Measurements from ENCODE around the gene BRDT. TPM values are rescaled to one million over a fixed set of nuclear protein-coding genes. Genes with fewer than 3 reads are reported as not detected.

BRDT gene
- total and polyA plus RNA-seq, 4 donors = 0.15 TPM; not detected in 3

- no peaks in the 10 kb centered on the region for H3K36me3 ChIP-seq (ENCODE audit: control insufficient read depth in 4 of 4, insufficient read depth in 4 of 4, low read length in 4 of 4)
- TF ChIP-seq CTCF (IDR thresholded peaks at IDR 0.05; ENCODE audit: control extremely low read depth, extremely low read depth) = no peak
- no peak overlapping the region for H3K27ac ChIP-seq (ENCODE audit: low read depth in 1 of 2, low read length in 1 of 2)
- no peak overlapping the region for H3K4me3 ChIP-seq
- H3K9me3 ChIP-seq (ENCODE audit: control insufficient read depth in 4 of 4, insufficient read depth in 3 of 4, low read length in 3 of 4) = no peaks in the 10 kb centered on the region
- H3K4me1 ChIP-seq (ENCODE audit: control insufficient read depth in 5 of 5, insufficient read depth in 5 of 5, low read length in 5 of 5) = peaks cover 0 to 3% (median 0%) of the 10 kb centered on the region in 5 donors
- ATAC-seq (ENCODE audit: insufficient read depth, low FRiP score) (no peak), DNase-seq (peak in 2 of 3 donors; percentile 5 to 12)
- H3K9ac ChIP-seq (ENCODE audit: insufficient read depth in 1 of 2, low read length in 2 of 2) = no peak overlapping the region
- no peaks in the 10 kb centered on the region for H3K27me3 ChIP-seq (ENCODE audit: control insufficient read depth in 3 of 3, insufficient read depth in 3 of 3, low read length in 2 of 3)
- WGBS, 2 donors = 80 to 87% methylated on average over 5 of the region's 5 CpGs
Measured at GRCh38 chr1:91958926-91959325, 9.7 kb downstream of the BRDT start.

DNA sequence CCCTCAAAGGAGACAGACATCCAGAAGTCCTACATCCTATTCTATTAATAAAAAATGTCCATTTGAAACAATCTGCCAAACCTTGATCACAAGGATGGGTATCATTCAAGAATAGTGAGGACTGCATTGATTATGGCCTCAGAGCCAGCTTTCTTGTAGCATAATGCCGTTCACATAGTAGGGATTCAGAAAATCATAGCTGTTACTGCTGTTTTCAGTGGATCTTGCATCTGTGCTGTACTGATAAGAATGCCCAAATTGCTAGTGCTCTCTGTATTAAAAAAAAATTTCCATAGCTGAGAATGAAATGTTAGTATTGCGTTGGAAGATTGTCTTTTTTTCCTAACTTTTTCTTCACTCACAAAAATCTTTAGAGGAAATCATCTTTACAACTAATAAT is 19.1 kb downstream of the BRDT start:
- DNase-seq (no peak), ATAC-seq (ENCODE audit: insufficient read depth, low FRiP score) (no peak)
- Histone ChIP-seq H3K4me1 (ENCODE audit: control insufficient read depth in 5 of 5, insufficient read depth in 5 of 5, low read length in 5 of 5) (no peaks in the 10 kb centered on the region), H3K4me3 (no peak overlapping the region), H3K36me3 (ENCODE audit: control insufficient read depth in 4 of 4, insufficient read depth in 4 of 4, low read length in 4 of 4) (no peaks in the 10 kb centered on the region), H3K27ac (ENCODE audit: low read depth in 1 of 2, low read length in 1 of 2) (no peak overlapping the region), H3K9me3 (ENCODE audit: control insufficient read depth in 4 of 4, insufficient read depth in 3 of 4, low read length in 3 of 4) (no peaks in the 10 kb centered on the region), H3K27me3 (ENCODE audit: control insufficient read depth in 3 of 3, insufficient read depth in 3 of 3, low read length in 2 of 3) (no peaks in the 10 kb centered on the region), H3K9ac (ENCODE audit: insufficient read depth in 1 of 2, low read length in 2 of 2) (no peak overlapping the region)
- TF ChIP-seq CTCF (IDR thresholded peaks at IDR 0.05; ENCODE audit: control extremely low read depth, extremely low read depth) = no peak
- WGBS, 2 donors = 90 to 94% methylated on average over 2 of the region's 2 CpGs

DNA sequence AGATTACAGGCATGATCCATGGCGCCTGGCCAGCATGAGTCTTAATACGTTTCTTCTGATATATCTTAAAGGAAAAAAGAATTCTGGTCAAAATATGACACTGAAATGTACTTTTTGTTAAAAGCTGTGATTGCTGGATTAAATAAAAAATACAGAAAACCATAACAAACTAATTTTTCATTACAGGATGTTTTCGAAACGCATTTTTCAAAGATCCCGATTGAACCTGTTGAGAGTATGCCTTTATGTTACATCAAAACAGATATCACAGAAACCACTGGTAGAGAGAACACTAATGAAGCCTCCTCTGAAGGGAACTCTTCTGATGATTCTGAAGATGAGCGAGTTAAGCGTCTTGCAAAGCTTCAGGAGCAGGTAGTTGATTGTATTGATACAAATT is 30.2 kb downstream of the BRDT start:
- ATAC-seq (ENCODE audit: insufficient read depth, low FRiP score) (no peak), DNase-seq (no peak)
- WGBS, 2 donors = 96 to 97% methylated on average over 7 of the region's 7 CpGs
- no peak overlapping the region for H3K4me3 ChIP-seq
- no peaks in the 10 kb centered on the region for H3K9me3 ChIP-seq (ENCODE audit: control insufficient read depth in 4 of 4, insufficient read depth in 3 of 4, low read length in 3 of 4)
- H3K27ac ChIP-seq (ENCODE audit: low read depth in 1 of 2, low read length in 1 of 2) = no peak overlapping the region
- no peak overlapping the region for H3K9ac ChIP-seq (ENCODE audit: insufficient read depth in 1 of 2, low read length in 2 of 2)
- no peak for TF ChIP-seq CTCF (IDR thresholded peaks at IDR 0.05; ENCODE audit: control extremely low read depth, extremely low read depth)
- H3K4me1 ChIP-seq (ENCODE audit: control insufficient read depth in 5 of 5, insufficient read depth in 5 of 5, low read length in 5 of 5) = peaks cover 0 to 5% (median 0%) of the 10 kb centered on the region in 5 donors
- no peaks in the 10 kb centered on the region for H3K27me3 ChIP-seq (ENCODE audit: control insufficient read depth in 3 of 3, insufficient read depth in 3 of 3, low read length in 2 of 3)
- no peaks in the 10 kb centered on the region for H3K36me3 ChIP-seq (ENCODE audit: control insufficient read depth in 4 of 4, insufficient read depth in 4 of 4, low read length in 4 of 4)

DNA sequence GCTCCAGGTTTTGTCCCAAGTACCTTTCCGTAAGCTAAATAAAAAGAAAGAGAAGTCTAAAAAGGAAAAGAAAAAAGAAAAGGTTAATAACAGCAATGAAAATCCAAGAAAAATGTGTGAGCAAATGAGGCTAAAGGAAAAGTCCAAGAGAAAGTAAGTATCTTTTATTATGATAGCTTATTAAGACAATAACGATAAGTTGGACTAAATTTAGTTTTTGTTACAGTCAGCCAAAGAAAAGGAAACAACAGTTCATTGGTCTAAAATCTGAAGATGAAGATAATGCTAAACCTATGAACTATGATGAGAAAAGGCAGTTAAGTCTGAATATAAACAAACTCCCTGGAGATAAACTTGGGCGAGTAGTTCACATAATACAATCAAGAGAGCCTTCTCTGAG is 31.5 kb downstream of the BRDT start:
- Histone ChIP-seq H3K36me3 (ENCODE audit: control insufficient read depth in 4 of 4, insufficient read depth in 4 of 4, low read length in 4 of 4) (no peaks in the 10 kb centered on the region), H3K4me3 (no peak overlapping the region), H3K9me3 (ENCODE audit: control insufficient read depth in 4 of 4, insufficient read depth in 3 of 4, low read length in 3 of 4) (no peaks in the 10 kb centered on the region), H3K27me3 (ENCODE audit: control insufficient read depth in 3 of 3, insufficient read depth in 3 of 3, low read length in 2 of 3) (no peaks in the 10 kb centered on the region), H3K4me1 (ENCODE audit: control insufficient read depth in 5 of 5, insufficient read depth in 5 of 5, low read length in 5 of 5) (peaks cover 0 to 5% (median 0%) of the 10 kb centered on the region in 5 donors), H3K27ac (ENCODE audit: low read depth in 1 of 2, low read length in 1 of 2) (no peak overlapping the region), H3K9ac (ENCODE audit: insufficient read depth in 1 of 2, low read length in 2 of 2) (no peak overlapping the region)
- TF ChIP-seq CTCF (IDR thresholded peaks at IDR 0.05; ENCODE audit: control extremely low read depth, extremely low read depth) = no peak
- no peak for ATAC-seq (ENCODE audit: insufficient read depth, low FRiP score)
- DNase-seq = peak in 2 of 3 donors; percentile 27 to 44
- 75 to 79% methylated on average over 3 of the region's 3 CpGs for WGBS, 2 donors

Data from lung (tissue), 12 donors.